ENCODE measurements around the gene CSRP2.

The CSRP2 gene

GRCh38 chr12:76895796-76896195 is 17.0 kb upstream of the CSRP2 start:
- no peak for DNase-seq (ENCODE audit: low spot score)
- no peak for FAIRE-seq

DNA sequence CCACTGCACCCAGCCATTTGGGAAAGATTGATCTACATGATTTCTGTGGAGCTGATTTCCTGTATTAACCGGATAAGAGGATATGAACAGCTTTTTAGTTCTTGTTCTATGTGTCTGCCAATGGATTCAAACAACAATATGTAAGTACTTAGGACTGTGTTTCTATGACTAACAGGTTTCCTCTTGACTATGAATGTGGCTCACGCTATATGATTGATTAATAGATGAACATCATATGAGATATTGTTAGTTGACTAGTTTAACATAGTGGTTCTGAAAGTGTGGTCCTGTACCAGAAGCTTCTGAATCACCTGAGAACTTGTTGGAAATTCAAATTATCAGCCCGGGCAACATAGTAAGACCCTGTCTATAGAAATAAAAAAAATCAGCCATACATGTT is 12.8 kb upstream of the CSRP2 start:
- DNase-seq (ENCODE audit: low spot score) (no peak), FAIRE-seq (no peak)

GRCh38 chr12:76890151-76891143 is 11.6 kb upstream of the CSRP2 start:
- no peak for DNase-seq (ENCODE audit: low spot score)
- FAIRE-seq: no peak

- FAIRE-seq (no peak), DNase-seq (ENCODE audit: low spot score) (no peak)
Observed at GRCh38 chr12:76888775-76889174, 10.0 kb upstream of the CSRP2 start.

DNA sequence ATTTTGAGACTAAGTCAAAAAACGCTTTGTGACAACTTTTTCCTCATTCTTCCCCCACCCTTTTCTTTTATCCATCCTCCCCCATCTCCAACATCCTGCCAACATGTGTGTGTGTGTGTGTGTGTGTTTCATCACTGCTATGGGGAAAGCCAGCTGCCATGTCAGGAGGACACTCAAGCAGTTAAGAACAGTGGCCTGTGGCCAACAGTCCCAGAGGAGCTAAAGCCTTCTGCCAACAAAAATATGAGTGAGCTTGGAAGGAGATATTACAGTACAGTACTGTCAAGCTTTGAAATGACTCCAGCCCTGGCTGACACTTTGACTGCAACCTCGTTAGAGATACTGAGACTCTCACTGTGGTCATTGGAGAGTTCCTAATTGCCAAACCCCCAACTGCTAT is 5.0 kb upstream of the CSRP2 start:
- no peak for FAIRE-seq
- no peak for DNase-seq (ENCODE audit: low spot score)

- FAIRE-seq: no peak
- peak; percentile 24 for DNase-seq (ENCODE audit: low spot score)
Observed at GRCh38 chr12:76883151-76883550, 4.3 kb upstream of the CSRP2 start.

DNA sequence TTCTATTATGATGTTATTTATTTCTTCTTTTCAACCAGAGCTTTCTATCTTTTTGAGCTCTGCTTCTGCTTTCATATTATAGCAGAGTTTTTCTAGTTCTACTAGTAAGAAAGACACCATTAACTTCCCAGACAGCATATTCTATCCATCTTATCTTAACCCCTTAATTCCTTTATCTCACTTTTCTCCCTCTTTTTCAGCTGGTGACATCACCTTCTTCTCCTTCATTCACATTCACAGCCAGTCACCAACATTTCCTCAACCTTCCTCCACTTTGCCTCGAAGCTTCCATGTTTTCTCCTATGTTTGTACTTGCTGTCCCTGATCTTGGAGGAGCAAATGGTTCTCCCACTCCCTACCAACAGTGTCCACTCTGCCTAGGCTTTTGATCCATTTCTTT is 3.5 kb upstream of the CSRP2 start:
- FAIRE-seq: no peak
- no peak for DNase-seq (ENCODE audit: low spot score)

DNA sequence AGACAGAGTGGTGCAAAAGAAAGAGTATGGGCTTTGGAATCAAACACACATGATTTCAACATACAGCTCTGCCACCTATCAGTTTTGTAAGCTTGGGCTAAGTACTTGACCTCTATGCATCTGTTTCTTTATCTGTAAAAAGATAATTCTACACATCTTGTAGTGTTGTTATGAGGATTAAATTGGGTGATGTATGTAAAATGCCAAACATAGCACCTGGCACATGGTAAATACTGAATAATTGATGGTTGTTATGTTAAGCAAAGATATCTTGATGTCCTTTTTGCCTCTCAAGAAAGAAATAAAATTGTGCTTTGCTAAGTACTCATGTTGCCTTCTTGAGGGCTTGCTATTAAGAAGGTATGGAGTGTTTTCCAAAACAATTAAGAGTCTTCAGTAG is 2.3 kb upstream of the CSRP2 start:
- DNase-seq (ENCODE audit: low spot score) (no peak), FAIRE-seq (no peak)

- no peak for FAIRE-seq
- DNase-seq (ENCODE audit: low spot score): no peak
Observed at GRCh38 chr12:76880519-76881023, 1.8 kb upstream of the CSRP2 start.

DNA sequence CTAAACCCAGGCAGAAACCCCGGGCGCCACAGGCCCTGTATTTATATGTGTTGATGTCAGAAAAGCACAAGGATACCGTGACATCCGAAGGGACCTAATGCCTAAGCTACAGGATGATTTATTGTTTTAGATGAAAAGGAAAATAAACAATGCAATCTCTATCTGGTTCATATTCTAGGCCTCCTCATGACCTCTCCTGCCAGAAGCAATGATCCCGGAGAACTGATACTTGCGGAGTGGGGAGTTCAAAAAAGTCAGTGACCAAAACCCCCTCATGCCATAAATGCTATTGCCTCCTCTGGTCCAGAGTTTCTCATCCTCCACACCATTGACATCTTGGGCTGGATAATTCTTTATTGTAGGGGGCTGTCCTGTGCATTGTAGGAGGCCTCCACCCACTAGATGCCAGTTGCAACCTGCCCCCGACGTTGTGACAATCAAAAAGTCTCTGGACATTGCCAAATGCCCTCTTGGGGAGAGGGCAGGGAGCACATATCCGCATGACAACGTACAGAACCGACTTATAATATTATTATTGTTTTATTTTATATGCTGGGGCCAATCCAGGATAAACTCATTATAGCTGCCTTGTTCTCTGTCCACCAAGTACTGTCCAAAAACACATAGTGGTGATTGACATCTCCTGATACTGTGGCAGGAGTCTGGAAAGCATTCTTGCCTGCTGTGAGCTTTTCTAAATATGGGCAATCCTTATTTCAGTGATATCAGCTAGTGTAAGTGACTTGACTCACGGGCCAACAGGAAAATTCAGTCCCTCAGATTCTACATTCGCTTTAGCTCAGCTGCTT is 1.1 kb upstream of the CSRP2 start:
- FAIRE-seq (no peak), DNase-seq (ENCODE audit: low spot score) (no peak)

- FAIRE-seq (no peak), DNase-seq (ENCODE audit: low spot score) (no peak)
Observed at GRCh38 chr12:76878099-76878898, 520 bp downstream of the CSRP2 start.

- FAIRE-seq (no peak), DNase-seq (ENCODE audit: low spot score) (no peak)
Observed at GRCh38 chr12:76876696-76877229, 2.1 kb downstream of the CSRP2 start.

GRCh38 chr12:76874491-76875190 is 4.2 kb downstream of the CSRP2 start:
- no peak for FAIRE-seq

DNA sequence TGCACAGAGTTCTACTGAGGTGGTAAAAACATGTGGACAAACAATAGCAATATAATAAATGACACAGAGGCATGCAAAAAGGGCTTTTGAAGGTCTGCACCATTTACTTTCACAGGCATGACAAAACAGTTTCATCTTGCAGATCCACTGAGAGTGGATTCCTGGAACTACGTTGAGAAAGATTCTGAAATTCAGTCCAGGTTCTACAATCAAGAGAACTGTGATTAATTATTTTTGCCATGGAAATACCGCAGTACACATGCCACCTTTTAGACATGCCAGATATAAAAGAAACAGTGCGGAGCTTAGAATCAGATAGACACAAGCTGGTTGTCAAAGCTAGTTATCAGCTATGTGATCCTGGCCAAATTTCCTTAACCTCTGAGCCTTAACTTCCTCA is 4.8 kb downstream of the CSRP2 start:
- DNase-seq (ENCODE audit: low spot score) (no peak), FAIRE-seq (no peak)

More at GRCh38 chr12:76874491-76875190, 4.2 kb downstream of the CSRP2 start:
- DNase-seq (ENCODE audit: low spot score): no peak

DNA sequence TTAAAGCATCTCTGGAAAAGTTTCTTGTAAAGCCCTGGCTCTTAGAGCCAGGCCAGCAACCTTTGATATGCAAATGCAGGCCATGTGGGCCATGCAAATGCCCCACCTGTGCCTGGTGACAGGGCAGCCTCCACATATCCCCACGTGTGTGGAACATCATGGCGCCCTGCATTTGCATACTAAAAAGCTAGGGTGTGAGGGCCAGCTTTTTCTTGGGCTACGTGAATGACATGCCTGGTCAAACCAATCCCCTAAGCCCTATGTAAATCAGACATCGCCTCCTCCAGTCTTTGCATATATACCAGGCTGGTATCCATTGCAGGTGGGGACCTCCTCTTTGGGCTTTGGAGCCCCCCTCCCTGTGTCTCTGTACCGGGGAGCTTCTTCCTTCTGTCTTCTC is 6.4 kb downstream of the CSRP2 start:
- DNase-seq (ENCODE audit: low spot score) (no peak), FAIRE-seq (no peak)

DNA sequence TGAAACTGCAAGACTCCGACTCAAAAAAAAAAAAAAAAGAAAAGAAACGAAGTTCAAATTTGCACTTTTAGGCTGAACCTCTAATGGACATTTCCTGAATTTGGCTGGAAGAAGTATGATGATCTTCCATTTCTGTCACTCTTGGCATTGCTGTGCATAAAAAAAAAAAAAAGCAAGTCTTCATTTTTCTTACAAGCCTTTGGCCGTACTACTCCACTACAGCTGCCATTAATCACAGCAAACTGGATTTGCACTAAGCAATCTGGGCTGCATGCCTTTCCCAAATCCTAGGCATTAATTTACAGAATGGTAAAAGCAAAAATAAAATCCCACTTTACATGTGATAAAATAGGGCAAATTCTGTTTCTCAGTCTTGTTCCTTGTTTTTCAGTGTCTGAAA is 7.1 kb downstream of the CSRP2 start:
- FAIRE-seq (no peak), DNase-seq (ENCODE audit: low spot score) (no peak)

- DNase-seq (ENCODE audit: low spot score): no peak
- FAIRE-seq: no peak
Observed at GRCh38 chr12:76871082-76871481, 7.7 kb downstream of the CSRP2 start.

DNA sequence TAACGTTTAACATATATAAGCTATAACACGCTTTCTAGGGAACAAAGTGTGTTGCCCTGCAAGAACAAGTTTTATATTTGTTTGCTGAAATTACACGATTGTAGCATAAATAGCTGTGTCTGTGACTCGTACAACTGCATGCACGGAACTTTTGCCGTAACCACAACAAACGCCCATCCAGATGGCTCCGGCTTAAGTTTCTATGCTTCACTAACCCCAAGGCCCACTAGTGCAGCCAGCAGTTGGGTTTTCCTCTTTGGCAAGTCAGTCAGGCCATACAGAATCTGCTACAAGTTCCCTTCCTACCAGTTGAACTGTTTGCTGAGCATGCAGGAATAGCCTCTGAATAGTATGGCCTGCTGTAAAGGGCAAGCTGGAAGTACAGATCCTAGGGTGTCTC is 12.1 kb downstream of the CSRP2 start:
- no peak for FAIRE-seq
- peak; percentile 30 for DNase-seq (ENCODE audit: low spot score)

DNA sequence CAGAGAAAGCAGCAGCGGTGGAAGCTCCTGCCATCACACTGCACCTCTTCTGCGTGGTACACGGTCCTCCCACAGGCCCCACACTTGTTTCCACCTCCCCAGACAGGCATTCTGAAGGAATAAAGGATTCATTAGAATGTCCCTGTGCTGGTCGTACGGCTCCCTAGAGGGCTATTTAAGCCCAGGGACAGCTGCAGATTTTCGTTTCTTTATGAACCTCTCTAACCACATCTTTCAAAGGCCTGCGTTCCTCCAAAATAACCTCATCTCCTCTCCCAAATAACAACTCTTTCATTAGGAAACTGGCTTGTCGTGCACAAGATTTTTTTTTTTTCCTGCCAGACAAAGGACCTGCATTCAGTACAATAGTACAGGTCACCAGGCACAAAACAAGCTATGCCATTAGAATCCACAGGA is 12.7 kb downstream of the CSRP2 start:
- FAIRE-seq: no peak

GRCh38 chr12:76864791-76865400 is 13.9 kb downstream of the CSRP2 start:
- FAIRE-seq (no peak), DNase-seq (ENCODE audit: low spot score) (no peak)

More for the DNA sequence above, 12.7 kb downstream of the CSRP2 start:
- no peak for DNase-seq (ENCODE audit: low spot score)
